ENCODE measurements around the gene MRPL34.
"Not testable (repeated sequence)": the region's sequence is repeated elsewhere in the genome, so short reads cannot be mapped to it uniquely, and the experiment has no call there.

MRPL34 gene

DNA sequence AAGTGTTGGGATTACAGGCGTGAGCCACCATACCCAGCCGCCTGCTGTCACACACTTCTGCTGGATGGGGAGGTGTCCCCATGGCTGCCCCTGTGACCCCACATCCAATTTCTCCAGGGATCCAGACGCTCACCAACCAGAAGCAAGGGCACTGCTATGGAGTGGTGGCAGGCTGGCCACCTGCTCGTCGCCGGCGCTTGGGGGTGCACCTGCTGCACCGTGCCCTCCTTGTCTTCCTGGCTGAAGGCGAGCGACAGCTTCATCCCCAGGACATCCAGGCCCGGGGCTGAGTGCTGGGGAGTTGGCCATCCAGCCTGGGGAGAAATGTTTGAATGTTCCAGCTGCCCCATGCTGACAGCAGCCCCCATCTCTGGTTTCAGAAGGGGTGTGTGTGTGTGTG lies 19.4 kb upstream of the MRPL34 start:
- DNase-seq, result no peak

GRCh38 chr19:17286752-17287151 lies 18.9 kb upstream of the MRPL34 start:
- no peak for DNase-seq

DNA sequence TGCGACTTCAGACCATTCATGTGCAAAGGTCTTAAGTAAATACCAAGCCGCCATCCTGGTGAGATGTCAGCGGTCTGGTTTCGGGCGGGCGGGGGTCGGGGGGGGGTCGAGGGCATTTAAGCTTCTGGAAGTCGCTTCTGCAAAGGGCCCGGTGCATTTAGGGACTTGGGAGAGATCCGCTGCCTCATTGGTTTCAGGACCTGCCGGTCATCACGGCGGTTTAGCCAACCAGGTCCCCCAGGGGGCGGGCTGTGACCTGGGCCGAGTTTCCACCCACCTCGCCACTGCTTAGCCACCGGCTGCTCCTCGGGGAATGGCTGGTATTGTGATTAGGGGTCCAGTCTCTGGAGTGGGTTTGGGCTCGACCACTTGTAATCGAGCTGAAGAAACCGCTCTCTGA lies 16.2 kb upstream of the MRPL34 start:
- peak; percentile 84 for DNase-seq

GRCh38 chr19:17292301-17293074 lies 13.2 kb upstream of the MRPL34 start:
- DNase-seq, result peak; percentile 93

GRCh38 chr19:17293605-17294004 lies 12.1 kb upstream of the MRPL34 start:
- no peak for DNase-seq

DNA sequence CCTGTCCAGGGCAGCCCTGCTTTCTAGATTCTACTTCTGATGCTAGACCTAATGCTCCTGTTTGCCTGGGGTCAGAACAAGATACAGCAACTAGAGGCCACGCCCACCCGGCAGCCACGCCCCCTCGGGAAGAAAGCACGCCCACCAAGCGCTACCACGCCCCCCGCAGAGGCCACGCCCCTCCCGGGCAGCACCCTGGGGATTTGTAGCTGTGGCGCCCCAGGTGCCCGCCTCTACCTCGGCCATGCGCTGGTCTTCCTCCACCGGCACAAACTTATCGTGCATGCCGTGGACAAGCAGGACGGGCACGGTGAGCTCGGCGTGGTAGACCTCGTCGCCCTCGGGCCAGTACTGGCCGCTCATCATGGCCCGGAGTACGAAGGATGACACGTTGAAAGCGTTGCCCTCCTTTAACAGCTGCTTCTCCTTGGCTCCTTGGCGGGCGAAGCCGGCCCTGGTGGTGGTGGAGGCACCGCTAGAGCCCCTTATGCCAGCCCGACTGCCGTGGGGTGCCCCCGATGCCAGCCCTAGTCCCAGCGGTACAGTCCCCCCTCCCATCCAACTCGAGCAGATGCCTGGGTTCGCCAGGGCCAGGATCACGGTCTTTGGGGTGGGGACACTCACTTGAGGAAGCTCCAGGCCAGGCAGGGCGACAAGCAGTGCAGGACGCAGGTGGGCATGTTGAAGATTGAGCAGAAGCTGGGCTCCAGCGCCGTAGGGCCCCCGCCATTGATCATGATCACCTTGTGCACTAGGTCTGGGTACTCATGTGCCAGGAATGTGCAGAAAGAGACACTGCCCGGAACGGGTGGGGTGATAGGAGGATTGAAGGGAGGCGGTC lies 11.4 kb upstream of the MRPL34 start:
- peak; percentile 34 for DNase-seq

DNA sequence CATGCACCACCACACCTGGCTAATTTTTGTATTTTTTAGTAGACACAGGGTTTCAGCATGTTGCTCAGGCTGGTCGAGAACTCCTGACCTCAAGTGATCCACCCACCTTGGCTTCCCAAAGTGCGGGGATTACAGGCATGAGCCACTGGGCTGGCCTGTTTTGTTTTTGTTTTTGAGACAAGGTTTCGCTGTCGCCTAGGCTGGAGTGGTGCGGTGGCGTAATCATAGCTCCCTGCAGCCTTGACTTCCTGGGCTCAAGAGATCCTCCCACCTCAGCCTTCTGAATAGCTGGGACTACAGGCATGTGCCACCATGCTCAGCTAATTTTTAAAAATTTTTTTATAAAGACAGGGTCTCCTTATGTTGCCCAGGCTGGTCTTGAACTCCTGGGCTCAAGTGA lies 10.1 kb upstream of the MRPL34 start:
- not testable (repeated sequence) for DNase-seq

- DNase-seq, result peak; percentile 72
Observed at GRCh38 chr19:17296273-17296672, 9.4 kb upstream of the MRPL34 start.

GRCh38 chr19:17296976-17297375 lies 8.7 kb upstream of the MRPL34 start:
- DNase-seq, result peak; percentile 37

- no peak for DNase-seq
Observed at GRCh38 chr19:17300992-17301619, 4.6 kb upstream of the MRPL34 start.

DNA sequence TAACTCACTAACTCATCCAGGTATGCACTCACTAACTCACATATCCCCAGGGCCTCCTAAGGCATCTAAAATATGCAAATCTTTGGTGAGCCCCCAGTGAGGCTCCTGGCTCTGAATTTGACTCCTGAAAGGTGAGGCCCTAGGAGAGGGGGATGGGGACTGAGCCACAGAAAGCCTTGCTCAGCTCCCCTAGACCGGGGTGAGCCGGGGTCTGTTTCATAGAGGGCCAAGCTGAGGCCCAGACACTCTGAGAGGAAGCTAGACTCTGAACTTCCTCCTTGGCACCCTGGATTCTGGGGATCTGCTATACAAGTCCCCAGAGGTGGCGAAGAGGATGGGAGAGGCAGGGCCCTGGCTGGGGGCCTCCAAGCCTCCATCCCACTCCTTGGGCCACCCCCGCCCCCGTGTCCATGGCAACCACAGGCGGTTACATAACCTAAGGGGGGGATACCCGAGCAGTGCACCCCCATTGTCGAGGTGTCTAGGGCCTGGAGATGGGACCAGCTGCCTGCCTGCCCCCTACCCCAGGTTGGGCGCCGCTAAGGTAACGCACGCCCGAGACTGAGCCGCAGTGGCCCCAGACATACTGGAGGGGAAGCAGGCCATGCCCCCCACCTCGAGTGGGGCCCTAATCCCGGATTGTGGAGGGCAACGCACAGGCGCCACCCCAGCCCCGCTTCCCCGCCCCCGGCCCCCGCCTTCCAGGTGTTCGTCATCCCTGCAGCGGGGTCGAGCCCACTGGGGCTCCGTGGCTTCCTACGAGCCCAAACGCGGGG lies 3.1 kb upstream of the MRPL34 start:
- DNase-seq, result no peak

DNA sequence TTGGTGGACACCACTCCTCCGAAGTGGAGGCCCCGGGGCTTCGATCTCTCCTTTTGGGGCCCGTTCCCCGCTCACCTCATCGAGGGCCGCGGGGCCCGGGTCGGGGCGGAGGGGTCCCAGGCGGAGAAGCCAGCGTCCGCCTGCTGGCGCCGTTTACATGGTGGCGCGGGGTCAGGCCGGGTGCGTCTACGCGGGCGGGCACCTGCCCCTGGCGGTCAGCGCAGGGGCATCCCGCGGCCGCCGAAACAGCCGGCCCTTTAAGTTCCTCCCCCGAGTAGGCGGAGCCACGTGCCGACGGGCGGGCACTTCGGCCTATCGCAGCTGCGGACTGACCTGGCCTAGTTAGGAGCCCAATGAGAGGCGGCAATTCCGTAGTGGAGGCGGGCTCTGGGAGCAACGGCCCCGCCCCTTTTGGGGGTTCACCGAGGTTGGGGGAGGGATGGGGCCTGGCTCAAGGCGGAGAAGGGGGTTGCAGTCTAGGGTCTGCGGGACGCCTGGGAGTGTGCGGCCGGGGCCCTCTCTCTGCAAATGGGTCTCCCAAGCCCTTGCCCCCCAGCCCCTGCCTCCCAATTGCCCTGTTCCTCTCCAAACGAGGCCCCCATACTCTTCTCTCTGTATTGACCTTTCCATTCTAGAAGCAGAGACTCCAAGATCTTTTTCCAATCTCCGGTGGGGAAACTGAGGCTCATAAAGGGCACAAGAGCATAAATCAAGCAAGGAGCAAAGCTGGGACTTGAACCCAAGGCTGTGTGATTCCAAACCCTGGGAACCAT lies 2.3 kb upstream of the MRPL34 start, which contains the start of gene ABHD8:
ABHD8 (minus strand) TSS at position 259 of the 773 bp plus-strand sequence. CDS start 1,809 bp downstream, outside the sequence.
- DNase-seq, result peak; percentile 95

- no peak for DNase-seq
Observed at GRCh38 chr19:17303940-17304267, 1.8 kb upstream of the MRPL34 start.

DNA sequence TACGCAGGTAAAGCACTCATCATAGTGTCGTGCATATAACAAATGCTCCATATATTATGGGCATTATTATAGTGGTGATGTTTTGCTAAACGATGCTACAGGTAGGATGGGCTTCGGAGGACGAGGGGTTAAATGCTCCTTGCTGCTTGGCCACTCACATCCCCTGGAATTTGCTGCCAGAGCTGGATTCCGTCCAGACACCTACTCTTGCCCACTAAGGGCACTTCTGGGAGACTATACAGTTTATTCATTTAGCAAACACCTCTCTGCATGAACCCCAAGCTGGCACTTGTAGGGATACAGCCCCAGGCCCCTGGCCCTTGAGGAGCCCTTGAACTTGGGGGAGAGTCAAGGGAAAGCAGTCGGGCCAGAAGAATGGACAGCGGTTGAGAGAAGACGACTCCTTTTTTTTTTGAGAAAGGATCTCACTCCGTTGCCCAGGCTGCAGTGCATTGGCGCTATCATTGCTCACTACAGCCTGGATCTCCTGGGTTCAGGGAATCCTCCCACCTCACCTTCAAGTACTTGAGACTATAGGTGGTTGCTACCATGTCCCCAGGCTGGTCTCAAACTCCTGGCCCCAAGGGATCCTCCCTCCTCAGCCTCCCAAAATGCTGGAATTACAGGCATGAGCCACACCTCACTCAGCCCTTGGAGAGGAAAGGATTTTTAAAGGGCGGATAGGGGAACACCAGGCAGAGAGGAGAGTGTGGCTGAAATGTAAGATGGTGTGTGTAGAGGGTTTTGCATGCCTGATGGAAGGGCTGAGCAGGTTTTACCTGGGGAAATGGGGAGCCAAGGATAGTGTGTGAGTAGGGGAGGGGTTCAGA lies 1.1 kb upstream of the MRPL34 start:
- no peak for DNase-seq

- DNase-seq, result no peak
Observed at GRCh38 chr19:17305216-17305516, 506 bp upstream of the MRPL34 start.

GRCh38 chr19:17306285-17306714 lies 628 bp downstream of the MRPL34 start:
- no peak for DNase-seq

GRCh38 chr19:17307876-17308377 lies 2.3 kb downstream of the MRPL34 start:
- DNase-seq, result no peak

- peak; percentile 100 for DNase-seq
Observed at GRCh38 chr19:17309198-17309964, 3.7 kb downstream of the MRPL34 start, which contains the start of gene DDA1. DDA1 (plus strand) TSS chr19:17309563; CDS start chr19:17309655, 92 bp downstream.

DNA sequence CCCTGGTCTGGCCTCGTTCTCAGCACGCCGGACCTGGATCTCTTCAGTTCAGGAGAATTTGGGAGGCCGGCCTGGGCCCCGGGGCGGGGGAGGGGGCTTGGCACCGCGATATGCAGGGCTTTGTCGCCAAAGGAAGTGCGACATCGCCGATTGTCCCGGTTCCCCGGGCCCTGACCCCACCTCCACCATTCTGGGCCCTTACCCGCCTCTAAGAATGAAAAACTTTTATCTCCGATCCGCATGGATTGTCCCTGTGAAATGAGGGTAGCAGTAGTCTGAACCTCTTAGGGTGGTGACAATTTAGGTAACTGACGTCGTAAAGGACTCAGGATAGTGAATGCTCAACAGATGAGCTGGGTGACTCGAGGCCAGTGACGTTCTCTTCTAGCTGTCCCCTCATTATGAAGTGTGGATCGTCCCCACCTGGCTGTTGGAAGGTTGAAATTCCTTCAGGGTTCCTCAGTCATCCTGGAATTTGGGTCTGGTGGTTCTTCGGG lies 4.3 kb downstream of the MRPL34 start:
- DNase-seq, result no peak
